Lung (tissue), 12 donors: ENCODE data around the gene JAG2. TPM values are rescaled to one million over a fixed set of nuclear protein-coding genes. Genes with fewer than 3 reads are reported as not detected.

ENCODE experiments used
- ATAC-seq: fragments of 200-7000 bp; cut with Tn5 transposase; one replicate; pipeline ENCODE4 v1.9.1; 2020; ENCODE audit warnings: moderate number of reproducible peaks; ENCODE audit not compliant: insufficient read depth, low FRiP score
- DNase-seq, 3 donors: peaks; one replicate each; pipeline ENCODE4 v3.0.0-alpha.2; 2013 to 2017
- H3K27ac ChIP-seq, 2 donors: one replicate each; pipeline ENCODE4 v1.5.1; 2013; ENCODE audit warnings: mild to moderate bottlenecking in 2 of 2, moderate library complexity in 2 of 2, control low read depth in 1 of 2, inconsistent platforms in 1 of 2, low read depth in 1 of 2, low read length in 1 of 2
- H3K27me3 ChIP-seq, 3 donors: one replicate each; pipeline ENCODE4 v1.5.1; 2013; ENCODE audit warnings: low read length in 2 of 3; ENCODE audit not compliant: control insufficient read depth in 3 of 3, insufficient read depth in 3 of 3
- H3K36me3 ChIP-seq, 4 donors: one replicate each; pipeline ENCODE4 v1.5.1; 2013; ENCODE audit warnings: low read length in 4 of 4, mild to moderate bottlenecking in 1 of 4, moderate library complexity in 1 of 4; ENCODE audit not compliant: control insufficient read depth in 4 of 4, insufficient read depth in 4 of 4
- H3K4me1 ChIP-seq, 5 donors: one replicate each; pipeline ENCODE4 v1.5.1; 2013; ENCODE audit warnings: low read length in 5 of 5, mild to moderate bottlenecking in 2 of 5, moderate library complexity in 1 of 5; ENCODE audit not compliant: control insufficient read depth in 5 of 5, insufficient read depth in 5 of 5
- H3K4me3 ChIP-seq: one replicate; pipeline ENCODE4 v1.5.1; 2013; ENCODE audit warnings: mild to moderate bottlenecking, control low read depth, moderate library complexity
- H3K9ac ChIP-seq, 2 donors: one replicate each; pipeline ENCODE4 v1.5.1; 2013; ENCODE audit warnings: low read length in 2 of 2, control low read depth in 1 of 2; ENCODE audit not compliant: insufficient read depth in 1 of 2
- H3K9me3 ChIP-seq, 4 donors: one replicate each; pipeline ENCODE4 v1.5.1; 2013; ENCODE audit warnings: low read length in 3 of 4, mild to moderate bottlenecking in 1 of 4, moderate library complexity in 1 of 4; ENCODE audit not compliant: control insufficient read depth in 4 of 4, insufficient read depth in 3 of 4
- WGBS, 2 donors: extraction: QIAGEN DNeasy Blood & Tissue Kit; methylation state at CpG; one replicate each; pipeline ENCODE4 v1.1.7; 2013; 5-methylcytosine and 5-hydroxymethylcytosine counted together
- polyA plus RNA-seq, 2 donors: library from polyadenylated mRNA; stranded (reverse); fragments of 200-250 nt; gene quantifications; one replicate each; pipeline ENCODE4 v1.2.1, GENCODE V29; 2013
- total RNA-seq, 2 donors: library from RNA; depleted of rRNA in 1 of 2; stranded (reverse); fragments of >200 nt in 1 of 2; gene quantifications; one replicate each; pipeline ENCODE4 v1.2.1, GENCODE V29; 2014 to 2021
- TF ChIP-seq, protein P1 (sequence below): IDR thresholded peaks from 2 replicates; pipeline ENCODE4 v1.5.1; 2012; ENCODE audit warnings: mild to moderate bottlenecking; ENCODE audit errors: control extremely low read depth, extremely low read depth
- donor health status: control.
- donor health status: control.
- donor health status: Bipolar disorder and iron deficiency.
- donor health status: healthy.
- donor health status: DM: yes; HTN: yes; CAD: no.

The JAG2 gene
- total and polyA plus RNA-seq, 4 donors = 14.1 to 35.1 (median 27.8) TPM

DNA sequence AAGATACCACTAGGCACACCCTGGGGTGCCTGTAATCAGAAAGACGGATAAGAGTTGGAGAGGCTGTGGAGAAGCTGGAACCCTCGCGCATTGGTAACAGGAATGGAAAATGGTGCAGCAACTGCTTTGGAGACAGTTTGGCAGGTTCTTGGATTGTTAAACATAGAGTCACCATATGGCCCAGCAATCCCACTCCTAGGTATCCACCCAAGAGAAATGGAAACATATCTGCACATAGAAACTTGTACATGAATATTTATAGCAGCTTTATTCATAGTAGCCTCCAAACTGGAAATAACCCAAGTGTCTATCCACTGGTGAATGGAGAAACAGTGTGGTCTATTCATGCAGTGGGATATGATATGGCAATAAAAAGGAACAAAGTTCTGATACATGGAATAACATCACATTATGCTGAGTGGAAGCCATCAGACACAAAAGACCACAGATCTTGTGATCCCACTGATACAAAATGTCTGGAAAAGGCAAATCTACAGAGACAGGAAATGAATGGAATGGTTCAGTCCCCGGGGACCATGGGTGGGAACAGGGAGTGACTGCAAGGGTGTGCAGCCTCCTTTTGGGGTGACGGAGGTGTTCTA lies 45.4 kb downstream of the JAG2 start:
- Histone ChIP-seq H3K36me3 (no peaks in the 10 kb centered on the region), H3K9me3 (peaks cover 0 to 17% (median 10%) of the 10 kb centered on the region in 4 donors), H3K27ac (no peak overlapping the region), H3K9ac (no peak overlapping the region), H3K27me3 (no peaks in the 10 kb centered on the region), H3K4me3 (no peak overlapping the region), H3K4me1 (peaks cover 0 to 6% (median 0%) of the 10 kb centered on the region in 5 donors)
- TF ChIP-seq, protein P1, sequence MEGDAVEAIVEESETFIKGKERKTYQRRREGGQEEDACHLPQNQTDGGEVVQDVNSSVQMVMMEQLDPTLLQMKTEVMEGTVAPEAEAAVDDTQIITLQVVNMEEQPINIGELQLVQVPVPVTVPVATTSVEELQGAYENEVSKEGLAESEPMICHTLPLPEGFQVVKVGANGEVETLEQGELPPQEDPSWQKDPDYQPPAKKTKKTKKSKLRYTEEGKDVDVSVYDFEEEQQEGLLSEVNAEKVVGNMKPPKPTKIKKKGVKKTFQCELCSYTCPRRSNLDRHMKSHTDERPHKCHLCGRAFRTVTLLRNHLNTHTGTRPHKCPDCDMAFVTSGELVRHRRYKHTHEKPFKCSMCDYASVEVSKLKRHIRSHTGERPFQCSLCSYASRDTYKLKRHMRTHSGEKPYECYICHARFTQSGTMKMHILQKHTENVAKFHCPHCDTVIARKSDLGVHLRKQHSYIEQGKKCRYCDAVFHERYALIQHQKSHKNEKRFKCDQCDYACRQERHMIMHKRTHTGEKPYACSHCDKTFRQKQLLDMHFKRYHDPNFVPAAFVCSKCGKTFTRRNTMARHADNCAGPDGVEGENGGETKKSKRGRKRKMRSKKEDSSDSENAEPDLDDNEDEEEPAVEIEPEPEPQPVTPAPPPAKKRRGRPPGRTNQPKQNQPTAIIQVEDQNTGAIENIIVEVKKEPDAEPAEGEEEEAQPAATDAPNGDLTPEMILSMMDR = no peak
- WGBS, 2 donors = 89 to 92% methylated on average over 5 of the region's 5 CpGs
- ATAC-seq (no peak), DNase-seq (no peak)

DNA sequence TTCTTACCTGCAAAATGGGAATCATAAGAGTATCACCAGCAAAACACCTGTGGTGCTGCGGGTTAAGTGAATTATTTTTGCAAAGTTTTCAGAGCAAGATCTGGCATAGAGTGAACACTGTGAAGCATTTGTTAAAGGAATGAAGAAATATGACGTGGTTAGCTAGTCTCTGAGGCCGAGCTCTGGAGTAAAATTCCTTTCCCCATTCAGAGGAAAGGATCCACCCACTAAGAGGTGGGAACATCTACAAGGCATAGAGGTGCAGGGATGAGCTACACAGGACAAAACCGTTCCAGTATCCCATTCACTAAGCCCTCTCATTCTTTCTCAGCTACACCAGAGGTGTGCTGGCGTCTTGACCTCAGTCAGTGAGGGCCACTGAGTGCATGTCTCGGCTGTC lies 48.5 kb downstream of the JAG2 start:
- no peak for ATAC-seq
- Histone ChIP-seq H3K9me3 (peaks cover 0 to 23% (median 10%) of the 10 kb centered on the region in 4 donors), H3K4me1 (peaks cover 0 to 6% (median 0%) of the 10 kb centered on the region in 5 donors), H3K4me3 (no peak overlapping the region), H3K27ac (no peak overlapping the region), H3K9ac (peak overlapping the region in 1 of 2 donors; percentile 32), H3K36me3 (no peaks in the 10 kb centered on the region), H3K27me3 (no peaks in the 10 kb centered on the region)
- WGBS, 2 donors = 75 to 78% methylated on average over 6 of the region's 6 CpGs
- no peak for DNase-seq
- TF ChIP-seq, protein P1 = no peak

DNA sequence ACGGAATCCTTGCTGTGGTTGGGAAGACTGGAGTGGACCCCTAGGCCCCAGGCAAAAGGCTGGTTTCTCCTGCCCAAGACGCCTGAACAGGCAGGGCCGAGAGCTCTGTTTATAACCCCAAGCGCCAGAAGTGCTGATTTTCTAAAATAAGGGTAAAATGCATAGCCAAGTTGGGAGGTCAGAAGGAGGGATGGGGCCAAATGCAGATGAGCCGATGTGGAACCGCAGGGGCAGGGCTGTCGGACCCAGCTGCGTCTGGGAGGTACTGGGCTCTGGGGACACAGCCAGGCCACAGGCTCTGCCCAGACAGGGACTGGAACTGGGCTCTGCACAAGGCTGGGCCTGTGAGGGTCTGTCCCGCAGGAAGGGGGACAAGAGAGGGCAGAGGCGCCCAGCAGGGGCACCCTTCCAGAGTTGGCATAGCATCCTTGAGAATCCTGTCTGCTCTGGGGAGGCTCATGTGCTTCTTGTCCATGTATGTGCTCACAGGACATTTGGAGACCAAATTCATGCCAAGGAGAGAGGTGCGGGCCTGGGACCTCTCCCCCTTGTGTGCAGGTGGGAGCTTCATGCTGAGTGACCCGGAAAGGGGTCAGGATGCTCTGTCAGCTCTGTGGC lies 49.1 kb downstream of the JAG2 start:
- Histone ChIP-seq H3K27me3 (no peaks in the 10 kb centered on the region), H3K4me3 (no peak overlapping the region), H3K9ac (no peak overlapping the region), H3K27ac (no peak overlapping the region), H3K36me3 (no peaks in the 10 kb centered on the region), H3K9me3 (peaks cover 0 to 23% (median 10%) of the 10 kb centered on the region in 4 donors), H3K4me1 (peaks cover 0 to 6% (median 0%) of the 10 kb centered on the region in 5 donors)
- TF ChIP-seq, protein P1 = no peak
- ATAC-seq (no peak), DNase-seq (no peak)
- WGBS, 2 donors = 69 to 76% methylated on average over 12 of the region's 12 CpGs
